Activated T-helper 1 cell treated with anti-CD3 and anti-CD28 coated beads, Interleukin-2, amount 50 U/mL, for 16 hours (primary cell): ENCODE data around the gene TH.
"Not testable (repeated sequence)": the region's sequence is repeated elsewhere in the genome, so short reads cannot be mapped to it uniquely, and the experiment has no call there.

ENCODE experiments used
- DNase-seq, 2 donors: peaks; one replicate each; pipeline ENCODE4 v3.0.0-alpha.2; 2020; ENCODE audit warnings: low read depth in 1 of 2, low spot score in 1 of 2

TH gene

DNA sequence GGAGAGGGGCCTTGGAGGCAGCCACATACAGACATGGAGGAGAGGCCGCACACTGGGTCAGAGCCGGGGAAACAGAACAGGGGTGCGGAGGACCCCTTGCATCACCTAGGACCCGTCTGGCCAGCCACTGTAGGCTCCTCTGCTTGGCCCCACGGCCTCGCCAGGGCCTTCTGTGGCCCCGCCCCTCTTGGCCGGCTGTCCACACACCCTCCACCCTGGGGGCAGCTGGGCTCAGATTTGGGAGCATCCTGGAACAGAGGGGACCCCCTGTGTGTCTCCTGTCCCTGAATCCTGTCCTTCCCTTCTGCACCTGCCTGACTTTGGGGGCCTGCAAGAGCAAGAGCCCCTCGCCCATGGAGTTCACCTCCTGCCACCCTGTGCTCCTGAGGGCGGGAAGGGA is 7.9 kb upstream of the TH start:
- DNase-seq: no peak

DNA sequence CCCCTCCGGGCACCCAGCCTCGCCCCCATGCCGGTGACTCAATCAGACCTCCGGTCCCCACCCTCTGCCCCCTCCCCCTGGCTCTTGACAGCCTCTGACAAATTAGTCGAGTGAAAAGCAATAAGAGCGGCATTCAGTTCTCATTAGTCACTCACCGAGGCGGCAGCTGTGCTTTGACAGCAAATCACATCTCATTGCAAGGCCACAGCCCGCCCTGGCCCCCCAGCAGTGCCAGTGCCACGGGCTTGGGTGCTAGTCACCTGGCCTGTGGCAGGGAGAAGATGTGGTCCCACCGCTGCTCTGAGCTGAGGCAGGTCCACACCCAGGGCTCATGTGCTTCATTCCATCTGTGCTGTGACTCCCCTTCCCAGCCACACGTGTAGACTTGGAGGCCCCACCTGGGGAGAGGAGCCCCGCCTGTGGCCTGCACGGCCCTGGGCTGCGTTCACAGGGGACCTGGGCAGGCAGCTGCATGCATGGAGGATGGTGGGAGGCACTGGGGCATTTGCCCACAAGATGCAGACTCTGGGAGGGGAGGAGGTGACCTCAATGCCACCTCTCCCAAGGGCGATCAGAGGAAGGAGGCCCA is 7.4 kb upstream of the TH start:
- DNase-seq: no peak

DNA sequence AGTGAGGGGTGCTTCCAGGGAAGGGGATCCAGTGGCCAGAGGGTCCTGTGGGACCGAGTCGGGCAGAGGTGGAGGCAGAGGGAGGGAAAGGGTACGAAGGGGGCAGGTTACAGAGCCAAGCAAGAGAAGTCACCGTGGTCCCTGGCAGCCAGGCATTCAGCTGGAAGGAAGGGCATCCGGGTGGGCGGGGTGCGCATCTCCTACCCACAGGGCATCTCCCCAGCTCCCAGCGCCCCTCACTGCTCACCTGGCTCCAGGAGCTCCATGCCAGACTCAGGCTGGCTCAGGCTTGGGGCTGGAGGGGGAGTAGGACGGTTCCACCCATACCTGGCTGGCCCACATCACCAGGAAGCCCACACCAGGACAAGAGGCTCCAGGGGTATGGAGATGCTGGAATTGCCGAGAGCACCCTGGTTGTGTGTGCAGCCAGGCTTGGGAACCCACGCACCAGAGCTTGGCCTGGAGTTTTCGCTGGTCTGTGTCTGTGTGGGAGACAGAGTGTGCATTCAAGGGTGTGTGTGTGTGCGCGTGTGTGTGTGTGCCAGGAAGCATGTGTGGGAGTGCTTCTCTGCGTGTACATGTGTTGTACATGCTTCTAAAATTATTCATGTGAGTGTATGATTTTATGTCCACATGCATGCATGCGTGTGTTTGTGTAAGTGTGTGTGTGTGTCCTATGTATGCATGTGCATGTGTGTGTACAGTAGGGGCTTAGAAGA is 6.6 kb upstream of the TH start:
- not testable (repeated sequence) for DNase-seq

DNA sequence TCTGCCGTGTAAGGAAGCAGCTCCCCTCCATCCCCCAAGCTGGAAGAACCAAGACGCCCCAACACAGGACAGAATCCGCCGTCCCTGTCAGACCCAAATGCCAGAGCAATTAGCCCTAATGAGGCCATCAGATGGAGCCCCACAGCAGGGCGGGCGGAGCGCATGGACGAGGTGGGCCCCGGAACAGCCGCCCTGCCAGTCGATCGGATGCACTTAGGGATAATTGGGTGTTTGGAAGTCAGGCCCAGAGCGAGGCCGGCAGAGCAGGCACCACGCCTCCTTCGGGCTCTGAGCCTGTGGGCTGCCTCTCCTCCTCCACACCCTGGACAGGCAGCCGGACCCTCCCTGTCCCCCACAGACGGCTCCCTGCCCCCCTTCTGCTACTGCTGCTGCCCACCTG is 5.5 kb upstream of the TH start:
- no peak for DNase-seq

DNA sequence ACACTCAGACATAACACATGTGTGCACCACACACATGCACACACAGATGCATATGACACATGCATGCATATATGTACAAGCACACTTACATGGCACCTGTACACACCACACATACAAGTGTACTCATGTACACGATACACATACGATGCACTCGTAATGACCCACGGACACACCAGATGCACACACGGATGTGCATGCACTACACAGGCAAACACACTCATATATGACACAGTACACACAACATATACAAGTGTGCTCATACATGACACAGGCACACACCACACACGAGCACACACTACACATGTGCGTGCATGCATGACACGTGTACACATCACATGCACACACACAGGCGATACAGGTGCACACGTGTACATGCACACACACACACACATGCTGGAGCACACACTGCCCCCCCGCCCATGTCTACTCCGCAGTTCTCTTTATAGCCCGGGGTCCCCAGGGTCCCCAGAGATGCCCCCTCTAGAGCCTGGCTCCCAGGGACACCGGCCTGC is 4.8 kb upstream of the TH start:
- no peak for DNase-seq

- no peak for DNase-seq
Measured at GRCh38 chr11:2175659-2176058, 4.0 kb upstream of the TH start.

- DNase-seq: no peak
Measured at GRCh38 chr11:2174361-2174760, 2.7 kb upstream of the TH start.

GRCh38 chr11:2173761-2174160 is 2.1 kb upstream of the TH start:
- no peak for DNase-seq

- DNase-seq: no peak
Measured at GRCh38 chr11:2173150-2173693, 1.6 kb upstream of the TH start.

DNA sequence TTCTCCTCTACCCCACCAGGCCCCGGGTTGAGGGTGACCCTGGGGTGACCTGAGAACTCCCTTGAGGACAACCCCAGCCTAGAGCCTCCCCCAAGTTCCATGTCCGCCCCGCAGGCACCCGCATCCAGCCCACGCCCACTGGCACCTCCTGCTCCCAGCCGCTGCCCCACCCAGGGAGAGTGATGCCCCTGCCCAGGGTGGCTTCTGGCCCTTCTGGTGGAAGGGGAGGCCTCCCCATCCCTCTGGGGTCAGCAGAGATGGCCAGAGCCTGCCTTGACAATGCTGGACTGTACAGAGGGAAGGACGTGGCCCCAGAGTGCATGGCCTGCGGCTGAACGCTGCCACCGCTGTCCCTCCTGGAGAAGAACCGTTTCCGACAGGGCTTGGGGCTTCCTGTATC is 1.1 kb upstream of the TH start:
- DNase-seq: no peak

DNA sequence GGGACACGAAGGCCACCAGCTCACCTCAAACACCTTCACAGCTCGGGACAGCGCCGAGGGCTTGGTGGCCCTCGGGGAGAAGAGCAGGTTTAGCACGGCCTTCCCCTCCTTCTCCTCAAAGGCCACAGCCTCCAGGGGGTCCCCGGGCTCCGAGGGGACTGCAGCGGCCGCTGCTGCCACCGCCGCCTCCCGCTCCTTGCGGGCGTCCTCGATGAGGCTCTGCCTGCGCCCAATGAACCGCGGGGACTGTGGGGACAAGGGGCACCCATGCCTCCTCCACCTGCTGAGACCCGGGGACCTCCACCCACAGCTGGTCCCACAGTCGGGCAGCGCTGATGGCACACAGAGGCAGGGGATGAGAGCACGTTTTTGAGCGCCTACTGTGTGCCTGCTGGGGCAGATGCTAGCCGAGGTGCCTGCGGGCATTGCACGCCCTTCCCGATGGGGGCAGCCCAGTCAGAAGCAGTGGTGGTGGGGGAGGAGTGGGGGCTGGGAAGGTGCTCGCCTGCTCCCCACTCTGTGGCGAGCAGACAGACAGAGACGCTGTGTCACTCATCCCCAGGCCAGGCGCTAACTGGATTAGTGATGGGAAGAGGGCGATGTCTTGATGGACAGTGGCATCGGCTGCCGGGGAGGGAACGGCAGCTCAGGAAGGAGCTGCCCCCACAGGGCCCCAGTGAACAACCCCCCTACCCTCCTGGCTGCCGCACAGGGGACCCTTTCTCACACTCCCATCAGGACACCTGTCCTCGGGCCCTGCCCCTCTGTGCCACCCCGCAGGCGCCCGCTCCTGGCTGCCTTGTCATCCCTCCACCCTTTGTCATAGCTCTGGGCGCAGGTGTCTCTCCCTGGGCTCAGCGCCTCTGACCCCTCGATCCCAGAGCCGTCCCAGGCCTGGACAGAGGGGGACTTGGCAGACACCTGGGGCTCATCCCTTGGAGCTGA is 1.7 kb downstream of the TH start:
- DNase-seq: no peak

GRCh38 chr11:2169005-2169378 is 2.6 kb downstream of the TH start:
- DNase-seq: no peak

GRCh38 chr11:2168286-2169004 is 3.2 kb downstream of the TH start:
- no peak for DNase-seq

DNA sequence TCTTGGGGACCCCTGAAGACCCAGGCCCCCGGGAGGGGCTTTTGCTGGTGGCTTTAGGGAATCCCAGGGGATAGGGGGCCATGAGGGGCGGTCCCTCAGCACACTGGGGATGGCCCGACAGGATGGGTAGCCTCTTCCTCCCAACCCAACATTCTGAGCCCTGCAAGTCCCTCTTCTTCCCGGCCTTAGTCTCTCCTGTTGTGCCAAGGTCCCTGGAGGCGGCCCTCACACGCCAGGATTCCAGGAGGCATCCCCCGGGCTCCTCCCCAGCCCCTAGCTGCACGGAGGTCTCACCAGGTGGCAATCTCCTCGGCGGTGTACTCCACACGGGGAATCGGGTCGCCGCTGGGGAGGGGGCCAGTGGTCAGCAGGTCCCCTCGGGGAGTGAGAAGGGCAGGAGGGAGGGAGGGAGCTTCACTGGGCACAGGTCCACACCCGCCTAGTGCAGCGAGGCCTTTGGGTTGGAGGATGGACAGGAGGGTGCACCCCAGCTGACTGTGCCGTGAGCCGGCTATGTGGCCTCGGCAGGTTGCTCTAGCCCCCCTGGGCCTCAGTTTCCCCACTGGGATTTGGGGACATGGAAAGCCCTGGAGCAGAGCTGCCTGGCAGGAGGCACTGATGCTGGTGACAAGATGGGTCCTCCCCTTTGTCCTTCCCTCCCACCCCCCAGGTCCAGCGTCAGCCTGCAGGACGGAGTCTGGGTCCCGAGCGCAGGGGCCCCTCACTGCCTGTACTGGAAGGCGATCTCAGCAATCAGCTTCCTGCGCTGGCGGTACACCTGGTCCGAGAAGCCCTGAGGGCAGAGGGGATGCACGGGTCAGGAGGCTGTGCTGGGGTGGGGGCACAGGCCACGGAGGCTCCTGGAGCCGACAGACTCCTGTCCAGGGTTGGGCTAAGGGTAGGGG is 4.2 kb downstream of the TH start:
- DNase-seq: no peak

DNA sequence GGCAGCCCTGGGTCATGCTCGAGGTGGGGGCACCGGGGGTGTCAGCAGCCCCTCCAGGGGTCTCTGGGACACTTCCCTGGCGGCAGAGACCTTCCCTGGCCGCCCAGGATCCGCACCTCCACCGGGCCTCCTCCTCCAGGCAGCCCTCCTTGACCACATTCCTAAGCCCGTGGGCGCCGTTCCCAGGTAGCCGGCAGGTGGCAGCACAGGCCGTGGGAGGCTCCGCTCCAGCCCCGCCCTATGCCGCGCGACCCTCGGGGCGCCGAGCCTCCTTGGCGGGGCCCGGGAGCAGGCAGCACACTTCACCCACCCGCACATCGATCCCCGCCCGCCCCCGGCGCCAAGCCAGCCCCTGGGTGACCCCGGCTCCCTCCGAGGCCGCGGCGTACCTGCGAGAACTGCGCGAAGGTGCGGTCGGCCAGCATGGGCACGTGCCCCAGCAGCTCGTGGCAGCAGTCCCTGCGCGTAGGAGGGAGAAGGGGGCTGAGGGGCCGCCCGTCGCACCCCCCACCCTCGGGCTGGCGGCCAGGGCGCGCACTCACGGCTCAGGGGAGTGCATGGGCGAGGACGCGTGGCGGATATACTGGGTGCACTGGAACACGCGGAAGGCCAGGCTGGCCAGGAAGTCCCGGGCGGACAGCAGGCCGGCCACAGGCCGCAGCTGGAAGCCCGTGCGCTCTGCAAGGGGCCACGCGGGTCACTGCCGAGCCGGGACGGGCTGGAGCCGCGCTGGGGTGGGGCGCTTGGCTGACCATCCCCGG is 5.3 kb downstream of the TH start:
- no peak for DNase-seq

GRCh38 chr11:2165571-2165970 is 6.0 kb downstream of the TH start:
- no peak for DNase-seq

GRCh38 chr11:2164861-2165555 is 6.6 kb downstream of the TH start:
- DNase-seq: no peak

DNA sequence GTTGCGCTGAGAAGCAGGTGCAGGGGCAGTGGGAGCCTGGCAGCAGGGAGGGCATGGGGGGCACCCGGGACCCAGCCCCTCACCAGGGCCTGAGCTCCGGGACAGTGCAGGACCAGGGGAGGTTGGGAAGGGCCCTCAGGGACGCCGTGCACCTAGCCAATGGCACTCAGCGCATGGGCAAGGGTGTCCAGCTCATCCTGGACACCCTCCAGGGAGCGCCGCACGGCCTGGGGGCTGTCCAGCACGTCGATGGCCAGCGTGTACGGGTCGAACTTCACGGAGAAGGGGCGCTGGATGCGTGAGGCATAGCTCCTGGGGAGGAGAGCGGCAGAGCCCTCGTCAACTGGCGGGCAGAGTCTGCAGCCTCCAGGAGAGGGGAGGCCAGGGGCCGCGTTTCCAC is 7.5 kb downstream of the TH start:
- DNase-seq: no peak
